Superior temporal gyrus (tissue), 1 donor: ENCODE data around the gene RIMBP2.

Source experiments
- DNase-seq: peaks from one replicate; pipeline ENCODE4 v3.0.0-alpha.2; 2016; ENCODE audit errors: extremely low spot score

The RIMBP2 gene

GRCh38 chr12:130424858-130425697 lies 291.0 kb downstream of the RIMBP2 start:
- no peak for DNase-seq

- DNase-seq: no peak
Observed at GRCh38 chr12:130423991-130424857, 291.9 kb downstream of the RIMBP2 start.

- DNase-seq: no peak
Observed at GRCh38 chr12:130423136-130423535, 293.0 kb downstream of the RIMBP2 start.

- DNase-seq: no peak
Observed at GRCh38 chr12:130422676-130423075, 293.4 kb downstream of the RIMBP2 start.

GRCh38 chr12:130421896-130422295 lies 294.2 kb downstream of the RIMBP2 start:
- DNase-seq: no peak

GRCh38 chr12:130420071-130420470 lies 296.0 kb downstream of the RIMBP2 start:
- DNase-seq: no peak

GRCh38 chr12:130419116-130419515 lies 297.0 kb downstream of the RIMBP2 start:
- no peak for DNase-seq

- no peak for DNase-seq
Observed at GRCh38 chr12:130418251-130418650, 297.8 kb downstream of the RIMBP2 start.

- DNase-seq: no peak
Observed at GRCh38 chr12:130414381-130414780, 301.7 kb downstream of the RIMBP2 start.

- no peak for DNase-seq
Observed at GRCh38 chr12:130413909-130414308, 302.2 kb downstream of the RIMBP2 start.

GRCh38 chr12:130412384-130412783 lies 303.7 kb downstream of the RIMBP2 start:
- DNase-seq: no peak

GRCh38 chr12:130405332-130405731 lies 310.8 kb downstream of the RIMBP2 start:
- DNase-seq: no peak

- peak; percentile 50 for DNase-seq
Observed at GRCh38 chr12:130401703-130402102, 314.4 kb downstream of the RIMBP2 start.

GRCh38 chr12:130398100-130398848 lies 317.8 kb downstream of the RIMBP2 start:
- DNase-seq: peak; percentile 28

GRCh38 chr12:130396667-130397066 lies 319.4 kb downstream of the RIMBP2 start:
- DNase-seq: no peak

- DNase-seq: no peak
Observed at GRCh38 chr12:130394906-130395305, 321.2 kb downstream of the RIMBP2 start.

GRCh38 chr12:130391186-130391585 lies 324.9 kb downstream of the RIMBP2 start:
- no peak for DNase-seq

- no peak for DNase-seq
Observed at GRCh38 chr12:130385193-130385592, 330.9 kb downstream of the RIMBP2 start.

GRCh38 chr12:130384234-130384633 lies 331.9 kb downstream of the RIMBP2 start:
- no peak for DNase-seq

- DNase-seq: no peak
Observed at GRCh38 chr12:130382818-130383217, 333.3 kb downstream of the RIMBP2 start.

GRCh38 chr12:130375296-130376287 lies 340.5 kb downstream of the RIMBP2 start:
- DNase-seq: no peak
